HepG2 (cell line): Measurements from ENCODE around the gene JOSD2. TPM values are rescaled to one million over a fixed set of nuclear protein-coding genes. Genes with fewer than 3 reads are reported as not detected.

Experiments
- ATAC-seq: fragments of 200-7000 bp; cut with Tn5 transposase; 3 replicates; pipeline ENCODE4 v1.9.1; 2020; ENCODE audit warnings: mild to moderate bottlenecking, moderate library complexity
- BruUV-seq: library from RNA; stranded (reverse); fragments of 400-500 nt; replicated peaks from 2 replicates; lab custom pipeline; 2021; lab: Mats Ljungman, UMichigan
- CTCF ChIA-PET: fragments of 300-600 bp; formaldehyde crosslinking; extraction: SDS; loops from one replicate; lab custom pipeline; 2021; ENCODE audit warnings: low total read pairs, inconsistent platforms, low intra/inter-chr PET ratio; lab: Yijun Ruan, JAX
- POLR2A ChIA-PET: fragments of 350-600 bp; sonication (Branson Sonifier 250); formaldehyde crosslinking; loops from one replicate; lab custom pipeline; 2020; ENCODE audit warnings: antibody characterized with exemption, inconsistent platforms; lab: Yijun Ruan, JAX
- DNase-seq: peaks from one replicate; pipeline ENCODE4 v3.0.0-alpha.2; 2015; ENCODE audit warnings: low spot score
- FAIRE-seq: peaks from 3 replicates; lab custom pipeline; 2011; peaks lifted over from hg19 to GRCh38; lab: Jason Lieb, UNC
- H2AFZ ChIP-seq: one replicate; pipeline ENCODE4 v1.6.1; 2011; ENCODE audit warnings: low read length, inconsistent platforms
- H3K27ac ChIP-seq: fragments of 300-600 bp; 3 replicates; pipeline ENCODE4 v1.8.0; 2011; ENCODE audit warnings: mixed run types, mild to moderate bottlenecking, mixed read lengths, low read length, inconsistent platforms; ENCODE audit not compliant: insufficient read depth; ENCODE audit errors: extremely low read length
- H3K27me3 ChIP-seq, 2 experiments: fragments of 200-600 bp in 1 of 2; 2 replicates in 1 of 2; 3 replicates in 1 of 2; pipeline versions ENCODE4 v1.6.0 to v1.8.0; 2011; ENCODE audit warnings: low read length in 2 of 2, mild to moderate bottlenecking in 2 of 2, moderate library complexity in 2 of 2, inconsistent platforms in 1 of 2; ENCODE audit not compliant: insufficient read depth in 2 of 2, control insufficient read depth in 1 of 2
- H3K36me3 ChIP-seq, 2 experiments: fragments of 200-600 bp in 1 of 2; replicated peaks in 1 of 2; 2 replicates in 1 of 2; 3 replicates in 1 of 2; pipeline versions ENCODE4 v1.5.1 to v1.8.0; 2011; ENCODE audit warnings: low read length in 2 of 2, inconsistent platforms in 1 of 2; ENCODE audit not compliant: insufficient read depth in 2 of 2, control insufficient read depth in 1 of 2
- H3K4me1 ChIP-seq: 2 replicates; pipeline ENCODE4 v1.5.1; 2012; ENCODE audit warnings: low read length, inconsistent platforms; ENCODE audit not compliant: insufficient read depth
- H3K4me2 ChIP-seq: 2 replicates; pipeline ENCODE4 v1.6.0; 2011; ENCODE audit warnings: low read depth, low read length, inconsistent platforms
- H3K4me3 ChIP-seq, 3 experiments: fragments of 200-600 bp in 1 of 3; sonication (generic), shearing (Covaris generic) in 1 of 3; replicated peaks in 1 of 3; 2 replicates each; pipeline ENCODE4 v1.5.1; 2011 to 2016; ENCODE audit warnings: low read length in 3 of 3, inconsistent platforms in 2 of 3, low read depth in 2 of 3, mild to moderate bottlenecking in 2 of 3, control low read depth in 1 of 3, mixed read lengths in 1 of 3; ENCODE audit not compliant: insufficient read depth in 1 of 3
- H3K79me2 ChIP-seq: one replicate; pipeline ENCODE4 v1.6.1; 2011; ENCODE audit warnings: low read length, inconsistent platforms; ENCODE audit not compliant: insufficient read depth
- H3K9ac ChIP-seq: 2 replicates; pipeline ENCODE4 v1.6.0; 2011; ENCODE audit warnings: mild to moderate bottlenecking, low read depth, low read length, inconsistent platforms; ENCODE audit not compliant: insufficient read depth
- H3K9me3 ChIP-seq: 2 replicates; pipeline ENCODE4 v1.5.1; 2012; ENCODE audit warnings: mild to moderate bottlenecking, low read length
- H4K20me1 ChIP-seq: 2 replicates; pipeline ENCODE4 v1.6.0; 2011; ENCODE audit warnings: inconsistent platforms, mild to moderate bottlenecking, low read length, moderate library complexity; ENCODE audit not compliant: insufficient read depth
- ATF1 ChIP-seq: IDR thresholded peaks from 2 replicates; pipeline ENCODE4 v1.6.1; 2016; ENCODE audit warnings: mild to moderate bottlenecking, control low read depth
- FLYWCH1 ChIP-seq: sonication (generic); formaldehyde crosslinking; IDR thresholded peaks from 2 replicates; pipeline ENCODE4 v1.8.1; 2023; ENCODE audit warnings: mild to moderate bottlenecking, missing genetic modification reagents
- GPN1 ChIP-seq: sonication (generic); formaldehyde crosslinking; IDR thresholded peaks from 2 replicates; pipeline ENCODE4 v1.5.1; 2020; ENCODE audit warnings: missing genetic modification reagents, borderline replicate concordance
- HOXA5 ChIP-seq: sonication (generic); formaldehyde crosslinking; IDR thresholded peaks from 2 replicates; pipeline ENCODE4 v1.4.0; 2020; ENCODE audit warnings: missing genetic modification reagents
- MAFK ChIP-seq, 2 experiments: IDR thresholded peaks in 1 of 2; conservative IDR thresholded peaks in 1 of 2; 2 replicates each; pipeline ENCODE4 v1.6.1; 2011; ENCODE audit warnings: improper control_type of control experiment in 2 of 2, low read length in 2 of 2
- MIER3 ChIP-seq: IDR thresholded peaks from 2 replicates; pipeline ENCODE4 v1.6.1; 2016; ENCODE audit warnings: missing compliant biosample characterization, borderline replicate concordance
- POLR2AphosphoS5 ChIP-seq: IDR thresholded peaks from 2 replicates; pipeline ENCODE4 v1.6.1; 2012; ENCODE audit warnings: low read depth, low read length
- SALL2 ChIP-seq: sonication (generic); formaldehyde crosslinking; IDR thresholded peaks from 2 replicates; pipeline ENCODE4 v1.8.1; 2023; ENCODE audit warnings: mild to moderate bottlenecking, missing genetic modification reagents, inconsistent platforms
- TBX3 ChIP-seq: fragments of 450-650 bp; IDR thresholded peaks from 2 replicates; pipeline ENCODE4 v1.6.1; 2017; ENCODE audit warnings: antibody characterized with exemption, mild to moderate bottlenecking, inconsistent platforms, borderline replicate concordance
- ZMYM3 ChIP-seq: sonication (generic); formaldehyde crosslinking; IDR thresholded peaks from 2 replicates; pipeline ENCODE4 v1.5.1; 2020; ENCODE audit warnings: mild to moderate bottlenecking, missing genetic modification reagents
- ZNF501 ChIP-seq: sonication (generic); formaldehyde crosslinking; IDR thresholded peaks from 2 replicates; pipeline ENCODE4 v1.5.1; 2020; ENCODE audit warnings: mild to moderate bottlenecking, moderate library complexity, missing genetic modification reagents
- WGBS: methylation state at CpG from one replicate; pipeline ENCODE4 v1.1.6; 2017; ENCODE audit warnings: low lambda C conversion rate; 5-methylcytosine and 5-hydroxymethylcytosine counted together
- in situ Hi-C: cut with HindIII; loops from 2 replicates; pipeline ENCODE4 v1.10.0; 2017; ENCODE audit warnings: low pct_unique_long_range_greater_than_20kb; ENCODE audit not compliant: extremely low pct_ligation_motif_present
- intact Hi-C: fragments of 100-400 bp; cut with micrococcal nuclease; formaldehyde crosslinking; loops from one replicate; pipeline ENCODE4 v1.10.0; 2022; ENCODE audit not compliant: unreplicated experiment
- polyA plus RNA-seq, 8 experiments: library from polyadenylated mRNA; depleted of rRNA in 3 of 8; stranded (reverse) in 7 of 8; unstranded in 1 of 8; fragments of >200 nt; fragmentation: Illumina TruSeq in 4 of 8; extraction: Trizol in 4 of 8; gene quantifications; 2 replicates each; pipeline versions ENCODE4 v1.2.1 to v1.2.3, GENCODE V29; 2011 to 2016; ENCODE audit warnings: low read depth in 4 of 8, missing spikeins in 1 of 8, mixed read lengths in 1 of 8; ENCODE audit not compliant: insufficient read depth in 1 of 8
- total RNA-seq, 5 experiments: library from RNA; depleted of rRNA; stranded (reverse); fragments of >200 nt; fragmentation: Illumina TruSeq; extraction: Trizol; gene quantifications; 2 replicates each; pipeline ENCODE4 v1.2.3, GENCODE V29; 2016; ENCODE audit warnings: low read depth in 1 of 5
- TF ChIP-seq, protein P1 (sequence below): sonication (generic); formaldehyde crosslinking; IDR thresholded peaks from 2 replicates; pipeline ENCODE4 v1.8.1; 2023; ENCODE audit warnings: missing genetic modification reagents, mild to moderate bottlenecking, borderline replicate concordance

JOSD2 gene
- total and polyA plus RNA-seq, 2 of the 13 experiments (the other 11 are each of a cell fraction or from before 2014, with no cell fraction given): 2.0 to 4.1 TPM

DNA sequence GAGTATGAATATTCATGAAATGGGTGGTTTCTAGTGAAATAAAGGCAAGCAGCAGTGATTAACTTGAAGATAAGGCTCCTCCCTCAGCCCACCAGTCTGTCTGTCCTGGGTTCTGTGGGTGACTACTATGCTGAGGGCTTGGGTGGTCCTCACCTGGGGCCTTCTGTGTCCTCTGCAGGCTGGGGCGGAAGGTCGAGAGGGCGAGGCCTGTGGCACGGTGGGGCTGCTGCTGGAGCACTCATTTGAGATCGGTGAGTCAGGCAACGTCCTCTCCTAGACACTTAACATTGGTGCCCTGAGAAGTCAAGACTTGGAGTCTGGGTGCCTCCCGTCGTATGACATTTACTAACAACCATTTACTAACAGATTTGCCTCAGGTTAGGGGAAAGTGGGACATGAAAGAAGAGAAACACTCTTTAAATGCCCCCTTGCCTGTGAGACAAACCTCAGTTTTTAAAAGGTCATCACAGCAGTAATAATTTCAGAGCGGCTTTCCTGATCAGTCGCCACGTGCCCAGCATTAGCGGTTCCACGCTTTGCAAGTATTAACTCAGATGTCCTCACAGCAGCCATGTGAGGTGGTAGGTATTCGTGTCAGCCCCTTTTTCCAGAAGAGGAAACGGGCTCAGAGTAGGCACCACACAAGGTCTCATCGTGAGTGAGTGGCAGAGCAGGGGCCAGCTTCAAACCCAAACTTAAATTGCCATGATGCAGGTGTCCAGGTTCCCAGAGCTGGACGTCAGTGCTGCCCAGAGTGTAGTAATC is 33.1 kb downstream of the JOSD2 start:
- intact Hi-C loops: no loop called here
- CTCF ChIA-PET: interaction anchor here (1.8 to 2.4 kb wide), 2 partner anchors 17 to 110 kb away, joined by 9 to 71 read pairs; partner anchors contain the start of gene NAPSA
- BruUV-seq: no TSS peak

DNA sequence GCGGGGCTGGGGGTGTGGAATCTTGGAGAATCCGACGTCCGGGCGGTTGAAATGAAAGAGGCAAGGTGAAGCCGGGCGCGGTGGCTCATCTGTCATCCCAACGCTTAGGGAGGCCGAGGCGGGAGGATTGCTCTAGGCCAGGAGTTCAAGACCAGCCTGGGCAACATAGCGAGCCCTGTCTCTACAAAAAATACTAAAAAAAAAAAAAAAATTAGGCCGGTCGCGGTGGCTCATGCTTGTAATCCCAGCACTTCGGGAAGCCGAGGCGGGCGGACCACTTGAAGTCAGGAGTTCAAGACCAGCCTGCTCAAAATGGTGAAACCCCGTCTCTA is 34.1 kb downstream of the JOSD2 start:
- Histone ChIP-seq H3K9me3 (no peaks in the 10 kb centered on the region), H3K27ac (no peak overlapping the region), H3K27me3 (peaks cover 3 to 4% of the 10 kb centered on the region in 2 experiments; a peak in 3 of 5 replicates), H3K79me2 (no peaks in the 10 kb centered on the region), H3K4me2 (no peak overlapping the region), H3K4me3 (no peak overlapping the region), H3K9ac (no peak overlapping the region), H2AFZ (no peak overlapping the region), H4K20me1 (no peaks in the 10 kb centered on the region), H3K4me1 (no peaks in the 10 kb centered on the region), H3K36me3 (no peaks in the 10 kb centered on the region)
- ChIA-PET CTCF (interaction anchor here (1.4 kb wide), 1 partner anchor 108 kb away, joined by 4 read pairs; no protein-coding TSS in a partner anchor), POLR2A (no interaction called here)
- FAIRE-seq (no peak), DNase-seq (no peak), ATAC-seq (no peak)
- in situ Hi-C loops (no loop called here), intact Hi-C loops (no loop called here)
- 60% methylated on average over 20 of the region's 20 CpGs for WGBS
- BruUV-seq: no TSS peak
- TF ChIP-seq SALL2 (no peak), ATF1 (CRISPR knock-in tag) (no peak), FLYWCH1 (no peak), GPN1 (CRISPR knock-in tag) (no peak), ZNF501 (CRISPR knock-in tag) (no peak), MAFK (conservative IDR thresholded peaks at IDR 0.05 in 1 of 2, IDR thresholded peaks at IDR 0.05 in 1 of 2; ENCODE audit: low read length in 2 of 2) (no peak), TBX3 (no peak)

More for the DNA sequence above, 33.1 kb downstream of the JOSD2 start:
- POLR2A ChIA-PET: no interaction called here
- no peaks in the 10 kb centered on the region for H4K20me1 ChIP-seq
- ATAC-seq (no peak), DNase-seq (no peak), FAIRE-seq (no peak)
- no peak overlapping the region for H3K9ac ChIP-seq
- H3K36me3 ChIP-seq: no peaks in the 10 kb centered on the region
- H3K4me1 ChIP-seq: no peaks in the 10 kb centered on the region
- H3K4me3 ChIP-seq: no peak overlapping the region
- no peak overlapping the region for H3K27ac ChIP-seq
- in situ Hi-C loops: no loop called here
- TF ChIP-seq HOXA5 (CRISPR knock-in tag) (no peak), MIER3 (CRISPR knock-in tag) (no peak), ZMYM3 (CRISPR knock-in tag) (no peak), POLR2AphosphoS5 (no peak)
- TF ChIP-seq, protein P1, sequence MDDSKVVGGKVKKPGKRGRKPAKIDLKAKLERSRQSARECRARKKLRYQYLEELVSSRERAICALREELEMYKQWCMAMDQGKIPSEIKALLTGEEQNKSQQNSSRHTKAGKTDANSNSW (CRISPR knock-in tag): no peak
- TF ChIP-seq, all 625 proteins: peak for 0
- Histone ChIP-seq H3K9me3 (no peaks in the 10 kb centered on the region), H3K27me3 (peaks cover 4% of the 10 kb centered on the region in 2 experiments; a peak in 3 of 5 replicates), H3K79me2 (no peaks in the 10 kb centered on the region), H3K4me2 (no peak overlapping the region), H2AFZ (no peak overlapping the region)
- WGBS: 57% methylated on average over 14 of the region's 17 CpGs
